NB4 (cell line): ENCODE results near the gene PIP5K1C.

Experiments
- MYC ChIP-seq: IDR thresholded peaks from 2 replicates; pipeline ENCODE4 v1.6.1; 2011; ENCODE audit warnings: low read depth, low read length
- POLR2A ChIP-seq: IDR thresholded peaks from 2 replicates; pipeline ENCODE4 v1.6.1; 2011; ENCODE audit warnings: mild to moderate bottlenecking; ENCODE audit not compliant: insufficient read length; ENCODE audit errors: extremely low read depth
- TF ChIP-seq, protein P1 (sequence below): IDR thresholded peaks from one replicate; pipeline ENCODE4 v1.5.1; 2012; ENCODE audit warnings: low read depth, low read length
- TF ChIP-seq, protein P2 (sequence below): IDR thresholded peaks from 2 replicates; pipeline ENCODE4 v1.6.1; 2011; ENCODE audit warnings: low read depth, low read length

DNA sequence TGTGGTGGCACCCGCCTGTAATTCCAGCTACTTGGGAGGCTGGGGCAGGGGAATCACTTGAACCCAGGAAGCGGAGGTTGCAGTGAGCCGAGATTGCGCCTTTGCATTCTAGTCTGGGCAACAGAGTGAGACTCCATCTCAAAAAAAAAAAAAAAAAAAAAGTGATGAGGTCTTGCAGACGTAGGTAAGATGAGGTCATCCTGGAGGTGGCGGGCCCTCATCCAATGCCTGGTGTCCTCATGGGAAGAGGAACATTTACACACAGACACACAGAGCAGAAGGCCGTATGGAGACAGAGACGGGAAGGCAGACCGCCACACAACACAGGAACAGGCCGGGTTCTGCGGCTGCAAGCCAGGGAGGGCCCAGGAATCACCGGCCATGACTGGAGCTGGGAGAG is 78.0 kb downstream of the PIP5K1C start:
- TF ChIP-seq, protein P1, sequence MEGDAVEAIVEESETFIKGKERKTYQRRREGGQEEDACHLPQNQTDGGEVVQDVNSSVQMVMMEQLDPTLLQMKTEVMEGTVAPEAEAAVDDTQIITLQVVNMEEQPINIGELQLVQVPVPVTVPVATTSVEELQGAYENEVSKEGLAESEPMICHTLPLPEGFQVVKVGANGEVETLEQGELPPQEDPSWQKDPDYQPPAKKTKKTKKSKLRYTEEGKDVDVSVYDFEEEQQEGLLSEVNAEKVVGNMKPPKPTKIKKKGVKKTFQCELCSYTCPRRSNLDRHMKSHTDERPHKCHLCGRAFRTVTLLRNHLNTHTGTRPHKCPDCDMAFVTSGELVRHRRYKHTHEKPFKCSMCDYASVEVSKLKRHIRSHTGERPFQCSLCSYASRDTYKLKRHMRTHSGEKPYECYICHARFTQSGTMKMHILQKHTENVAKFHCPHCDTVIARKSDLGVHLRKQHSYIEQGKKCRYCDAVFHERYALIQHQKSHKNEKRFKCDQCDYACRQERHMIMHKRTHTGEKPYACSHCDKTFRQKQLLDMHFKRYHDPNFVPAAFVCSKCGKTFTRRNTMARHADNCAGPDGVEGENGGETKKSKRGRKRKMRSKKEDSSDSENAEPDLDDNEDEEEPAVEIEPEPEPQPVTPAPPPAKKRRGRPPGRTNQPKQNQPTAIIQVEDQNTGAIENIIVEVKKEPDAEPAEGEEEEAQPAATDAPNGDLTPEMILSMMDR: no peak
- no peak for TF ChIP-seq POLR2A
- TF ChIP-seq, protein P2, sequence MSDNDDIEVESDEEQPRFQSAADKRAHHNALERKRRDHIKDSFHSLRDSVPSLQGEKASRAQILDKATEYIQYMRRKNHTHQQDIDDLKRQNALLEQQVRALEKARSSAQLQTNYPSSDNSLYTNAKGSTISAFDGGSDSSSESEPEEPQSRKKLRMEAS: no peak
- no peak for TF ChIP-seq MYC
